ENCODE measurements around the gene TMPRSS12. TPM values are rescaled to one million over a fixed set of nuclear protein-coding genes. Genes with fewer than 3 reads are reported as not detected.

Gene TMPRSS12
- total and polyA plus RNA-seq, 2 experiments from 2014 or later: not detected

GRCh38 chr12:50916292-50916691, 73.6 kb downstream of the TMPRSS12 start:
- Histone ChIP-seq H2AFZ (no peak overlapping the region), H3K27me3 (ENCODE audit: insufficient read depth) (no peaks in the 10 kb centered on the region), H3K27ac (ENCODE audit: low read depth) (no peak overlapping the region), H4K20me1 (replicated peaks; ENCODE audit: insufficient read depth) (no peaks in the 10 kb centered on the region), H3K79me2 (replicated peaks; ENCODE audit: insufficient read depth) (no peaks in the 10 kb centered on the region), H3K9me2 (ENCODE audit: insufficient read depth) (no peaks in the 10 kb centered on the region), H3F3A (replicated peaks; ENCODE audit: low read depth) (no peaks in the 10 kb centered on the region), H3K4me1 (ENCODE audit: insufficient read depth) (no peaks in the 10 kb centered on the region; the same call in 1 of the 2 replicates), H3K36me3 (ENCODE audit: insufficient read depth) (peaks cover 12% of the 10 kb centered on the region; the same call in 1 of the 2 replicates), H3K4me2 (no peak overlapping the region), H3K4me3 (no peak overlapping the region)
- peaks cover 66% of the 10 kb centered on the region for H3K36me3 Mint-ChIP-seq (ENCODE audit: low read depth)
- DNase-seq (ENCODE audit: low spot score): no peak
- peaks cover 73% of the 10 kb centered on the region for H3K9me3 Mint-ChIP-seq
- H3K27me3 Mint-ChIP-seq (ENCODE audit: insufficient read depth, low read depth, poor library complexity): peaks cover 3% of the 10 kb centered on the region
- TF ChIP-seq JUNB (IDR thresholded peaks at IDR 0.05; ENCODE audit: unreplicated experiment): no peak
- no peak for TF ChIP-seq EZH2 (IDR thresholded peaks at IDR 0.05; ENCODE audit: low read depth, unreplicated experiment)
- no peak for TF ChIP-seq NANOG (IDR thresholded peaks at IDR 0.05; ENCODE audit: borderline replicate concordance)
- TF ChIP-seq CREB1 (CRISPR knock-in tag; IDR thresholded peaks at IDR 0.05; ENCODE audit: low read depth): no peak
- TF ChIP-seq, protein P1, sequence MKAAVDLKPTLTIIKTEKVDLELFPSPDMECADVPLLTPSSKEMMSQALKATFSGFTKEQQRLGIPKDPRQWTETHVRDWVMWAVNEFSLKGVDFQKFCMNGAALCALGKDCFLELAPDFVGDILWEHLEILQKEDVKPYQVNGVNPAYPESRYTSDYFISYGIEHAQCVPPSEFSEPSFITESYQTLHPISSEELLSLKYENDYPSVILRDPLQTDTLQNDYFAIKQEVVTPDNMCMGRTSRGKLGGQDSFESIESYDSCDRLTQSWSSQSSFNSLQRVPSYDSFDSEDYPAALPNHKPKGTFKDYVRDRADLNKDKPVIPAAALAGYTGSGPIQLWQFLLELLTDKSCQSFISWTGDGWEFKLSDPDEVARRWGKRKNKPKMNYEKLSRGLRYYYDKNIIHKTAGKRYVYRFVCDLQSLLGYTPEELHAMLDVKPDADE (IDR thresholded peaks at IDR 0.05): no peak
- TF ChIP-seq CTCF (conservative IDR thresholded peaks at IDR 0.05; ENCODE audit: low read depth in 2 of 2): no peak
- TF ChIP-seq POLR2AphosphoS5 (IDR thresholded peaks at IDR 0.05; ENCODE audit: low read depth): no peak
- no peak for TF ChIP-seq EZH2phosphoT487 (IDR thresholded peaks at IDR 0.05; ENCODE audit: unreplicated experiment)
- TF ChIP-seq ZNF331 (CRISPR knock-in tag; IDR thresholded peaks at IDR 0.05; ENCODE audit: low read depth): no peak
- no peak for TF ChIP-seq ZNF114 (CRISPR knock-in tag; IDR thresholded peaks at IDR 0.05)
- no peak for TF ChIP-seq STAT1 (IDR thresholded peaks at IDR 0.05; ENCODE audit: unreplicated experiment)
- no peak for TF ChIP-seq REST (IDR thresholded peaks at IDR 0.05; ENCODE audit: unreplicated experiment)
- TF ChIP-seq, protein P2, sequence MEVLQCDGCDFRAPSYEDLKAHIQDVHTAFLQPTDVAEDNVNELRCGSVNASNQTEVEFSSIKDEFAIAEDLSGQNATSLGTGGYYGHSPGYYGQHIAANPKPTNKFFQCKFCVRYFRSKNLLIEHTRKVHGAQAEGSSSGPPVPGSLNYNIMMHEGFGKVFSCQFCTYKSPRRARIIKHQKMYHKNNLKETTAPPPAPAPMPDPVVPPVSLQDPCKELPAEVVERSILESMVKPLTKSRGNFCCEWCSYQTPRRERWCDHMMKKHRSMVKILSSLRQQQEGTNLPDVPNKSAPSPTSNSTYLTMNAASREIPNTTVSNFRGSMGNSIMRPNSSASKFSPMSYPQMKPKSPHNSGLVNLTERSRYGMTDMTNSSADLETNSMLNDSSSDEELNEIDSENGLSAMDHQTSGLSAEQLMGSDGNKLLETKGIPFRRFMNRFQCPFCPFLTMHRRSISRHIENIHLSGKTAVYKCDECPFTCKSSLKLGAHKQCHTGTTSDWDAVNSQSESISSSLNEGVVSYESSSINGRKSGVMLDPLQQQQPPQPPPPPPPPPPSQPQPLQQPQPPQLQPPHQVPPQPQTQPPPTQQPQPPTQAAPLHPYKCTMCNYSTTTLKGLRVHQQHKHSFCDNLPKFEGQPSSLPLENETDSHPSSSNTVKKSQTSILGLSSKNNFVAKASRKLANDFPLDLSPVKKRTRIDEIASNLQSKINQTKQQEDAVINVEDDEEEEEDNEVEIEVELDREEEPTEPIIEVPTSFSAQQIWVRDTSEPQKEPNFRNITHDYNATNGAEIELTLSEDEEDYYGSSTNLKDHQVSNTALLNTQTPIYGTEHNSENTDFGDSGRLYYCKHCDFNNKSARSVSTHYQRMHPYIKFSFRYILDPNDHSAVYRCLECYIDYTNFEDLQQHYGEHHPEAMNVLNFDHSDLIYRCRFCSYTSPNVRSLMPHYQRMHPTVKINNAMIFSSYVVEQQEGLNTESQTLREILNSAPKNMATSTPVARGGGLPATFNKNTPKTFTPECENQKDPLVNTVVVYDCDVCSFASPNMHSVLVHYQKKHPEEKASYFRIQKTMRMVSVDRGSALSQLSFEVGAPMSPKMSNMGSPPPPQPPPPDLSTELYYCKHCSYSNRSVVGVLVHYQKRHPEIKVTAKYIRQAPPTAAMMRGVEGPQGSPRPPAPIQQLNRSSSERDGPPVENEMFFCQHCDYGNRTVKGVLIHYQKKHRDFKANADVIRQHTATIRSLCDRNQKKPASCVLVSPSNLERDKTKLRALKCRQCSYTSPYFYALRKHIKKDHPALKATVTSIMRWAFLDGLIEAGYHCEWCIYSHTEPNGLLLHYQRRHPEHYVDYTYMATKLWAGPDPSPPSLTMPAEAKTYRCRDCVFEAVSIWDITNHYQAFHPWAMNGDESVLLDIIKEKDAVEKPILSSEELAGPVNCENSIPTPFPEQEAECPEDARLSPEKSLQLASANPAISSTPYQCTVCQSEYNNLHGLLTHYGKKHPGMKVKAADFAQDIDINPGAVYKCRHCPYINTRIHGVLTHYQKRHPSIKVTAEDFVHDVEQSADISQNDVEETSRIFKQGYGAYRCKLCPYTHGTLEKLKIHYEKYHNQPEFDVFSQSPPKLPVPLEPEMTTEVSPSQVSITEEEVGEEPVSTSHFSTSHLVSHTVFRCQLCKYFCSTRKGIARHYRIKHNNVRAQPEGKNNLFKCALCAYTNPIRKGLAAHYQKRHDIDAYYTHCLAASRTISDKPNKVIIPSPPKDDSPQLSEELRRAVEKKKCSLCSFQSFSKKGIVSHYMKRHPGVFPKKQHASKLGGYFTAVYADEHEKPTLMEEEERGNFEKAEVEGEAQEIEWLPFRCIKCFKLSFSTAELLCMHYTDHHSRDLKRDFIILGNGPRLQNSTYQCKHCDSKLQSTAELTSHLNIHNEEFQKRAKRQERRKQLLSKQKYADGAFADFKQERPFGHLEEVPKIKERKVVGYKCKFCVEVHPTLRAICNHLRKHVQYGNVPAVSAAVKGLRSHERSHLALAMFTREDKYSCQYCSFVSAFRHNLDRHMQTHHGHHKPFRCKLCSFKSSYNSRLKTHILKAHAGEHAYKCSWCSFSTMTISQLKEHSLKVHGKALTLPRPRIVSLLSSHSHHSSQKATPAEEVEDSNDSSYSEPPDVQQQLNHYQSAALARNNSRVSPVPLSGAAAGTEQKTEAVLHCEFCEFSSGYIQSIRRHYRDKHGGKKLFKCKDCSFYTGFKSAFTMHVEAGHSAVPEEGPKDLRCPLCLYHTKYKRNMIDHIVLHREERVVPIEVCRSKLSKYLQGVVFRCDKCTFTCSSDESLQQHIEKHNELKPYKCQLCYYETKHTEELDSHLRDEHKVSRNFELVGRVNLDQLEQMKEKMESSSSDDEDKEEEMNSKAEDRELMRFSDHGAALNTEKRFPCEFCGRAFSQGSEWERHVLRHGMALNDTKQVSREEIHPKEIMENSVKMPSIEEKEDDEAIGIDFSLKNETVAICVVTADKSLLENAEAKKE (CRISPR knock-in tag; IDR thresholded peaks at IDR 0.05): no peak
- no peak for ATAC-seq
- H3K4me1 Mint-ChIP-seq: no peaks in the 10 kb centered on the region; the same call in 1 of the 3 replicates
- H3K4me3 Mint-ChIP-seq: no peak overlapping the region
- H3K27ac Mint-ChIP-seq: no peak overlapping the region
